CD4-positive, alpha-beta T cell treated with Interleukin-4 for 4 hours (primary cell): Measurements from ENCODE around the gene MYL6B.
"Not testable (repeated sequence)": the region's sequence is repeated elsewhere in the genome, so short reads cannot be mapped to it uniquely, and the experiment has no call there.

Experiments used
- DNase-seq: peaks from one replicate; pipeline ENCODE4 v3.0.0-alpha.2; 2020

The MYL6B gene

DNA sequence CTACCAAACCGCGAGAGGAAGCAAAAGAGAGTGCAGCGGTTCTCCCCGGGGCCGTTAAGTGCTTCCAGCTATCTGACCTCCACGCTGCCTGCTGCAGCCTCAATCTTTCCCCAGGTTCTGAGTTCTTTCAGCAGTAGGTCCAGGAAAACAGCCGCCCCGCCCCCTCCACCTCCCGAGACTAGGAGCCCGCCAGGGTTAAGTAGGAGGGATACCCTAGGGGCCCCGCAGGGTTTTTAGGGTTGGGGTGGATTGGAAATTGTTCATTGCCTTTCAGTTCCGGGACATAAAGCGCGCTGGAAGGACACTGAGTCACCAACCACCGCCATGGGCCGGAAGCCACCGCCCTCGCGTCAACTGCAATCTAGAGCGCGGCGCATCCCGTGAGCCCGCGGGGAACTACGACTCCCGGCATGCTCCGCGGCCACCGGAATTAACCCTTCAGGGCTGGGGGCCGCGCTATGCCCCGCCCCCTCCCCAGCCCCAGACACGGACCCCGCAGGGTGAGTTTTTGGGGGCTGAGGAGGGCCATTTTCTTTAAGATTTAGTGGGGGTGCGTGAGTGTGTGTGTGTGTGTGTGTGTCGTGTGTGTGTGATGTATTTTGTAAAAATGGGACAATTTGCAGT, at the start of gene MYL6B:
Gene MYL6B (plus strand): TSS at position 456 of the 624 bp plus-strand sequence. CDS start 1,332 bp downstream, outside the sequence.
- peak; percentile 92 for DNase-seq

DNA sequence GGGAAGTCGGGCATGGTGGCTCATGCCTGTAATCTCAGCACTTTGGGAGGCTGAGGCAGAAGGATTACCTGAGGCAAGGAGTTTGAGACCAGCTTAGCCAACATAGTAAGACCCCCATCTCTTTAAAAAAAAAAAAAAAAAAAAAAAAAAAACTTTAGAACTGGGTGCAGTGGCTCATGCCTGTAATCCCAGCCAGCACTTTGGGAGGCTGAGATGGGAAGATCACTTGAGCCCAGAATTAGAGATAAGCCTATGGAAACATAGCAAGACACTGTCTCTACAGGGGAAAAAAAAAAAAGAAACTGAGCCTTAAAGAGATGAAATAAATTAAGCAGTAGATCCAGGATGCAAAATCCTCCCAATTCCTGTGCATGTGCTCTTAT, 49.7 kb upstream of the MYL6B start:
- DNase-seq, result no peak

- DNase-seq, result peak; percentile 51
These were observed 49.2 kb upstream of the MYL6B start for GRCh38 chr12:56103066-56103711.

DNA sequence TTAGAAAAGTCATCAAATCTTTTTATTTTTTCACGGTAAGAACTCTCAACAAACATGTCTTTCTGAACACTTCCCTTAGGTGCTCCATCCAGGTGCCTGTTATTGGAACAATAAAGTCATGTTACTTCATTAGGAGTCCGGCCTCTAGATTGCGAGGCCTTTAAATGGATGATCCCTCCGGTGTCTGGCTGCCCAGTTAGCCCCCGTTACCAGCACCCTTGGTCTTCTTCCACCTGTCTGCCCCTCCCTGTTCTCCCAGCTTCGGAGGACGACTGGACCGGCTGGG, 48.6 kb upstream of the MYL6B start:
- DNase-seq, result no peak

DNA sequence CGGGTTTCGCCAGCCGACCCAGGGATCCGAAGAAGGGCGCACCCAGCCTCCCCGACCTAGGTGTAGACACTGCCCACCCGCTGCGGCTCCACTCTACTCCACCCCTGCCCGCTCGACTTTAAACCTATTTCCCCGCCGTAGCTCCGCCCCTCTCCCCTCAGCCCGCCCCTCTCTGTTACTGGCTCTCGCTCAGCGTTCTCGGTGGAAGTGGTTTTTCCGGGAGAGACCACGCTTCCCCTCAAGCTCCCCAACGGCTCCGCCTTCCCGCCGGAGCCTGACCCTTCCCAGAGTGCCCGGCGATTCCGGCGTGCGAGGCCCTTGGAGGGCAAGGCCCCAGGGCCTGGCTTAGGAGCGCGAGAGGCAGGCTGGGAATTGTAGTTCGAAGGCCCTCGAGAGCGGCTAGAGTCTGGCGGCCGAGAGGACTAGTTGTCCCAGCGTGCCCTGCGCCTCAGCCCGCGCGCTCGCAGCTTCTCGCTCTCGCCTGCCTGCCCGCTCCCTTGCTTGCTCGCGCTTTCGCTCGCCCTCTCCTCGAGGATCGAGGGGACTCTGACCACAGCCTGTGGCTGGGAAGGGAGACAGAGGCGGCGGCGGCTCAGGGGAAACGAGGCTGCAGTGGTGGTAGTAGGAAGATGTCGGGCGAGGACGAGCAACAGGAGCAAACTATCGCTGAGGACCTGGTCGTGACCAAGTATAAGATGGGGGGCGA, 48.1 kb upstream of the MYL6B start, which contains the start of gene PA2G4:
Gene PA2G4 (plus strand): TSS at position 451 of the 706 bp plus-strand sequence. CDS start 179 bp downstream, at position 630.
- peak; percentile 99 for DNase-seq

DNA sequence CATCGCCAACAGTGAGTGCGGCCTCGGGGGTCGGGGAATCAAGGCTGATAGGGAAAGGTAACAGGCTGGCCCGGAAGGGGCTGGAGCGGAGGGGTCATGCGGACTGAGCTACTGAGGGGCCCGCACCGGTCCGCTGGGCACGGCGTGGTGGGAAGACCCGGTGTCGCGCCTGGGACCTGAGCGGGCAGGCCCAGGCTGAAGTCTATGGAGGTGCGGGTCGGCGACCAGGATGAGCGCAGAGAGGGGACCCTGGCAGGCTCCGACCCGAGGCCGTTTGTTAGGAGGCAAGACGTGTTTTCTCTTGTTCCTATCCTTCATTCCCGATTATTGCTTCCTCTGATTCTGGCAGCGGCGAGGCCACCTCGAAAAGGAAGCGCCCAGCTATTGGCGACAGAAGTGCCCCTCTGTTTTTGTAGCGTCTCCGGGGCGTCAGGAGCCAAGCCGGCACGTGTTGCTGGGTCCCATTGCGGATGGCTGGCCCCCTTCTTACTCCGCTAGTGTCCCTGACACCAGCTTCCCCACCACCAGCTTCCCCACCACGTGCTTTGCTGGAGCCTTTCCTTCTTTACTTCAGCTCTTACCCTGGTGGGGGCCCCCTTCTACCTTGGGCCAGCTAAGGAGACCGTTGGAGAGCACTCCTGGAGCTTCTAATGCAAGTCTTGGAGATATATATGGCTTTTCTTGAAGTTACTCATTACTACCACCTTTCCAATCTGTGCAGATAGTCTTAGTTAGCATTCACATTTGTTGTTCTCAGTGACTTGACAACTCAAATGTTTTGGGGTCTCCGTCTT, 47.4 kb upstream of the MYL6B start:
- no peak for DNase-seq

GRCh38 chr12:56105609-56105902, 46.8 kb upstream of the MYL6B start:
- no peak for DNase-seq

DNA sequence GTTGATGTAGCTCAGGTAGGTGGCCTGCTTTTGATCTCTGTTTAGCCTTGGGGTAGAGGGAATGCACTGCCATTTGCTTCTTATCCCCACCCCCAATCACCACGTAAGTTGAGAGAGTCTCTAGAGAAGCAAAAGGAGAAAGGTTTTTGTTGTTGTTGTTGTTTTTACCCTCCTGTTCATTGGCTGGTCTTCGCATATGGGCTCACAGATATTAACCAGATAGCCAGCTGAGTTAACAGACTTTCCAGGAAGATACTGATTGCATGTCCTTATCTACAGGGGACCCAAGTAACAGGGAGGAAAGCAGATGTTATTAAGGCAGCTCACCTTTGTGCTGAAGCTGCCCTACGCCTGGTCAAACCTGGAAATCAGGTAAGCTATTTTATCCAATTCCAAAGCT, 45.1 kb upstream of the MYL6B start:
- DNase-seq, result no peak

DNA sequence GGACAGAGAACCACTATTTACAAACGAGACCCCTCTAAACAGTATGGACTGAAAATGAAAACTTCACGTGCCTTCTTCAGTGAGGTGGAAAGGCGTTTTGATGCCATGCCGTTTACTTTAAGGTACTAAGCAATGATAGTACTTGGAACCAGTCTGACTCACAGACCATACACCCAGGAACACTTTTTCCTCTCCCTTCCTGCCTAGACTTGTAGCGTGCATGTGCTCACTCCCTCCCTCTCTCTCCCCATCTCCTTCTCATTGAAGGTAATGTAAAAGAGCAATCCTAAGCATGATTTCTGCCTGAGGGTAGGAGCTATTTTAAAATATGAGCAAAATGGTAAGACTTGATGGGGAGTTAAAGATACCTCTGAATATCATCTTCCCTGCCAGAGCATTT, 41.8 kb upstream of the MYL6B start:
- no peak for DNase-seq

DNA sequence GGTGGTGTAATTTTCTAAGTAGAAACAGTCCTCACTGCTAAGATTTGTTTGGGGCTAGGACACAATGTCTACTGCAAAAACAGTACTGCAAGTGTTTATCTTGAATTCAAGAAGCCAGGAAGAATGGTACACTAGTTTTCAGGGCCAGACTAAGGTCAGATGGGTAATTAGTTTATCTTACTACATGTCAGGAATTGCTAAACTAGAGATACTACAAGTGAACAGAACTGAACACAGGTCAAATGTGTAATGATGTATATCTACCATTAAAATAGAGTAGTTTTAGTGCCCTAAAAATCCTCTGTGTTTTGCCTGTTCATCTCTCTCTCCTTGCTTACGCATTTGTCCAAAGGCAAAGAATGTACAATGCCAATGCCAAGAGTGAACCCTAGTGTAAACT, 38.3 kb upstream of the MYL6B start:
- no peak for DNase-seq

- DNase-seq, result no peak
These were observed 37.1 kb upstream of the MYL6B start for GRCh38 chr12:56115329-56115728.

DNA sequence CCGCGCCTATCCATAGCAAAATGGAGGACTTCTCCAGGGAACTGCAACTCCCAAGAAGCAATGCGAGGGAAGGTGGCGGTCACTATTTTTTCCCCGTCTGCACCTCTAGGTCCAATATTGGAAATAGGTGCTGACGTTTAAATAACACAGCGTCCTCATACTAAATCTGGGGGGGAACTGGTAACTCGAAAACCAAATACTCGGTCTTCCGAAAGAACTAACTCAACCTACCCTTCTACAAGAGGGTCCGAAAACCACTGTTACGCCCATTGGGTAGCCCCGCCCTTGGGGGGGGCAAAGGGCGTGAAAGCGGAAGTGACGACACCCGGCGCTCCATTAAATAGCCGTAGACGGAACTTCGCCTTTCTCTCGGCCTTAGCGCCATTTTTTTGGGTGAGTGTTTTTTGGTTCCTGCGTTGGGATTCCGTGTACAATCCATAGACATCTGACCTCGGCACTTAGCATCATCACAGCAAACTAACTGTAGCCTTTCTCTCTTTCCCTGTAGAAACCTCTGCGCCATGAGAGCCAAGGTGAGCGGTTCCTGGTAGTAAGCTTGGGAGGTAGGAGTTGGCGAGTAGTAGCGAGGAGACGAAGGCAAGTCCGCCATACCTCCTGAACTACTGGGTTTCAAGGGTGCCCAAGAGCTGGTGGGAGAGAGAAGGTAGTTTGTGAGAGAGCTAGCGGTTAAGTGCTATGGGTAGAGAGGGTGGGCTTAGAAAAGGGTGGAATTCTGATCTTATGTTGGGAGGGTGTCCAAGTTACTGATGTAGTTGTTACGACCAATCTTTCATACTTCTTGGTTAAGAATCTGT, 35.9 kb upstream of the MYL6B start, which contains the start of gene RPL41:
Gene RPL41 (plus strand): TSS at position 367 of the 815 bp plus-strand sequence.
- DNase-seq, result peak; percentile 93

DNA sequence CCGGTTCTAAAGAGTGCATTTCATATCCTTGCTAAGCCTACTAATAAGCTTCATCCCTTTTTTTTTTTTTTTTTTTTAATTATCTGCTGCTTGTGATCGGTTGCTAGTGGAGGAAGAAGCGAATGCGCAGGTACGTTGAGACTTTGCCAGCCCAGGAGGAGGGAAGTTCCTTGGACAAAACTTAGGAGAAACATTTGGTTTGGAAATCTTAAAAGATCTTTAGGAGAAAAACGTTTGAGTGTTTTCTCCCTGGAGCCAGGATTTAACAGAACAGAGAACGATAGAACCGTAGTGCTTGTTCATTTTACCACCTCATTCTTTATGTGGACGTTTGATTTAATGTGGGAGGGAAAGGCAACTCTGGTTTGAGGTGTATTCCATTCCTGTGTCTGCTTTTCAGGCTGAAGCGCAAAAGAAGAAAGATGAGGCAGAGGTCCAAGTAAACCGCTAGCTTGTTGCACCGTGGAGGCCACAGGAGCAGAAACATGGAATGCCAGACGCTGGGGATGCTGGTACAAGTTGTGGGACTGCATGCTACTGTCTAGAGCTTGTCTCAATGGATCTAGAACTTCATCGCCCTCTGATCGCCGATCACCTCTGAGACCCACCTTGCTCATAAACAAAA, 35.2 kb upstream of the MYL6B start:
- DNase-seq, result not testable (repeated sequence)

- peak; percentile 99 for DNase-seq
These were observed 34.4 kb upstream of the MYL6B start, which contains the start of gene ZC3H10 for GRCh38 chr12:56117778-56118687. Gene ZC3H10, plus strand, starts transcription at chr12:56118266. Its CDS starts 2,297 bp downstream, at chr12:56120563.

DNA sequence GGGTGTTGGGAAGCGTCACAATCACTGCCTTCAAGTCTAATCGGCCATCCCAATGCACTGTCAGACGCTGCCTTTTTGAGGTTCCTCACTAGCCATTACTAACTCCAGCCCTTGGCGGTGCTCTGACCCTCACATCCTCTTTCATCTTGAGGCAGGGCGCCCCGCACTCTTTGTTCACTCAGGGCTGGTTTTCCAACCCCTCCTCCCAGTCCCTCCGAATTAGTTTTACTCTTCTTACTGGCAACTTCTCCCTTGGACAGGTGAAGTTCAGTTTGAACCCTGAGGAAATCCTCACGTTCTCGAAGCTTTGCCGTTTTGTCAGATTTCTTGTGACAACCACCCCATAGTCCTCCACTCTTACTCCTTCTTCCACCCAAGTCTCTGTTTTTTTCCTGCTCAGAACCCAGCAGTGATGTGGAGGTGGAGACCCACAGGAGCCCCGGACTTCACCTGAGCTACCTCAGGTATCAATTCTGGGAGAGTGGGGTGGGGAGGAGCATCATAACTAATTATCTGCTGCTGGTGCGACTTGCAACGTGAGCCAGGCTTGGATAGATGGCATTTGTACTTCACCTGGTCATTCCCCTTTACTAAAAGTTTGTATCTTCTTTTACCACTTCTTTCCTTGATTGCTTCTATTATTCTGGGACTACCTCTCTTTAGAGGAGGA, 33.6 kb upstream of the MYL6B start:
- DNase-seq, result no peak

- DNase-seq, result peak; percentile 78
These were observed 33.0 kb upstream of the MYL6B start for GRCh38 chr12:56119361-56119796.

DNA sequence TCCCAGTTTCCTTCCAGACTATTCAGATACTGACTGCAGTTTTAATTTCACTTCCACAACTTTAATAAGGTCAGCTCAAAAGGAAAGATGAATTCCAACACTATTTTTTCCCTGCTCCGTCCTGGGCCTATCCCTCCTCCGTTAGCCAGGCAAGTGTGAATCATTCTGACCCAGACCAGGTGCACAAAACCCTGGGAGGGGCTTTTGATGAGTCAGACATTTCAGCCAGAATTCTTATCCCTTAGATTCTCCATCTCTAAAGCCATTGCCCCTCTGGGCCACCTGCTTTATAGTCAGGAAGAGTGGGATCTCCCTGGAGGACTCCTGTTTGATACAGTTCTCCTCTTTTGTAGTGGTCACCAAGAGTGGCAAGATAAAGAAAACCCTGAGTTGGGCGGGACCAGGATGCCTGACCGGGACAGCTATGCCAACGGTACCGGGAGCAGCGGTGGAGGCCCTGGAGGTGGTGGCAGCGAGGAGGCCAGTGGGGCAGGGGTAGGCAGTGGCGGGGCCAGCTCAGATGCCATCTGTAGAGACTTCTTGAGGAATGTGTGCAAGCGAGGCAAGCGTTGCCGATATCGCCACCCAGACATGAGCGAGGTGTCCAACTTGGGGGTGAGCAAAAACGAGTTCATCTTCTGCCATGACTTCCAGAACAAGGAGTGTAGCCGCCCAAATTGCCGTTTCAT, 32.1 kb upstream of the MYL6B start:
- DNase-seq, result no peak

- no peak for DNase-seq
These were observed 31.1 kb upstream of the MYL6B start for GRCh38 chr12:56121204-56121870.

GRCh38 chr12:56122637-56123036, 29.8 kb upstream of the MYL6B start:
- no peak for DNase-seq
